GM12873 (cell line): Measurements from ENCODE around the gene SELENOH.

Experiments
- CTCF ChIP-seq: IDR thresholded peaks from 2 replicates; pipeline ENCODE4 v1.5.1; 2012; ENCODE audit warnings: low read depth, mild to moderate bottlenecking, moderate library complexity, low read length, control low read depth; ENCODE audit not compliant: insufficient read depth; ENCODE audit errors: missing control alignments

SELENOH gene

GRCh38 chr11:57741132-57742086 is at the start of gene SELENOH:
Gene SELENOH (plus strand): TSS chr11:57741491. CDS start chr11:57741596, 105 bp downstream.
- no peak for TF ChIP-seq CTCF

GRCh38 chr11:57698843-57699365 is 42.4 kb upstream of the SELENOH start:
- TF ChIP-seq CTCF: no peak

DNA sequence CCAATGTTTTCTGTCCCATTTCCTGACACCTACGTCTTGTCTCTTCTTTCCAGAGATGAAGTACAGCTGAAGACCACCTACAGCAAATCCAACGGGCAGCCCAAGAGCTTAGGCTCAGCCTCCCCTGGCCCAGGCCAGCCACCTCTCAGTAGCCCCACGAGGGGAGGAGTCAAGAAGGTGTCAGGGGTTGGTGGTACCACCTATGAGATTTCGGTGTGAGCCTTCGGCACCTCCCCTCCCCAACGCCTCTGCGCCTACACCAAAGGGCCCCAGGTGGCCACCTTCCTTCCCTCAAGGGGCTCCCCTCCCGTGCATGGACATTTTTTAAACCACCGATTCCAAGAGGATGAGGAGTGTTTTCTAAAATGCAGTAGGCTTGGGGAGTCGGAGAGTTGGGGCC is 41.5 kb upstream of the SELENOH start:
- no peak for TF ChIP-seq CTCF

GRCh38 chr11:57700425-57700824 is 40.9 kb upstream of the SELENOH start:
- no peak for TF ChIP-seq CTCF

- TF ChIP-seq CTCF: no peak
These were observed 38.0 kb upstream of the SELENOH start for GRCh38 chr11:57703341-57703740.

DNA sequence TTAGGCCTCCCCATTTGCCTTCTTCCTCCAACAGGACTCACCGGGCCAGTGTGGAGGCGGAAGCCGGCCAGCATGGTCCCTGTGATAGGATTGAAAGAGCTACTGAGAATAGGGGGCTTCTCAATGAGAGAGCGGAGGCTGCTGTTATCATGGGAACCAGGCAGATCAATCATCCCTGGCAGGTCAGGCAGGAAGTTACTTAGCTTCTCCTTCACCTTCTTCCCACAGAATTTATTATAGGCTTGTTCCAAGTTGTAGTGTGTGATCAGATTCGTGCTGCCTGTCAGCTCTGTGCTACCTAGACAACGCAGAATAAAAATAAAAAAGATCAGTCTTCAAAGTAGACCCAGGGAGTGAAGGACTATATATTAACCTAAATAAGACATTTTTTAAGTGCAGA is 36.4 kb upstream of the SELENOH start:
- no peak for TF ChIP-seq CTCF

DNA sequence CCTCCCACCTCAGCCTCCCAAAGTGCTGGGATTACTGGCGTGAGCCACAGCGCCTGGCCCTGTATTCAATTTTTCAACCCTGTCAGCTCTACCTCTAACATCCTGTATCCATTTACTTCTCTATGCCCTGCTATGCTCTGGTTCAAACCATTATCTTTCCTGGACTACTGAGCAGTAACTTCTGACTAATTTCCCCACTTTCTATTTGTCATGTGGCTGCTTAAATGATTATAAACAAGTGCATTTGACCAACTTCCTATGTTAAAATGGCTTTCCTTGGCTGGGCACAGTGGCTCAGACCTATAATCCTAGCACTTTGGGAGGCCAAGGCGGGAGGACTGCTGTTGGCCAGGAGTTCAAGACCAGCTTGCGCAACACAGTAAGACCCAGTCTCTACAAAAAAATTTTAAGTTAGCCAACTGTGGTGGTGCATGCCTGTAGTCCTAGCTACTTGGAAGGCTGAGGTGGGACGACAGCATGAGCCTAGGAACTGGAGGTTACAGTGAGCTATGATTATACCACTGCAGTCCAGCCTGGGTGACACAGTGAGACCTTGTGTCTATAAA is 31.4 kb upstream of the SELENOH start:
- TF ChIP-seq CTCF: no peak
